GM12878 (cell line): Measurements from ENCODE around the gene UTP3. TPM values are rescaled to one million over a fixed set of nuclear protein-coding genes. Genes with fewer than 3 reads are reported as not detected.

Experiments
- CREM ChIP-seq: IDR thresholded peaks from 2 replicates; pipeline ENCODE4 v1.6.1; 2014; ENCODE audit warnings: antibody characterized with exemption, low read depth
- ESRRA ChIP-seq: IDR thresholded peaks from 2 replicates; pipeline ENCODE4 v1.6.1; 2012; ENCODE audit warnings: mild to moderate bottlenecking, low read length, improper control_type of control experiment
- FOS ChIP-seq: IDR thresholded peaks from 3 replicates; pipeline ENCODE4 v1.6.1; 2011; ENCODE audit warnings: borderline replicate concordance; ENCODE audit not compliant: insufficient read length; ENCODE audit errors: extremely low read depth
- FOXK2 ChIP-seq: fragments of 450-650 bp; IDR thresholded peaks from 2 replicates; pipeline ENCODE4 v1.6.1; 2017; ENCODE audit warnings: mild to moderate bottlenecking, moderate library complexity
- JUND ChIP-seq: IDR thresholded peaks from 2 replicates; pipeline ENCODE4 v1.6.1; 2012; ENCODE audit warnings: low read depth, mild to moderate bottlenecking, low read length, improper control_type of control experiment, moderate library complexity
- POU2F2 ChIP-seq: IDR thresholded peaks from 3 replicates; pipeline ENCODE4 v1.6.1; 2011; ENCODE audit warnings: low read depth, mild to moderate bottlenecking, low read length, borderline replicate concordance
- RCOR1 ChIP-seq: conservative IDR thresholded peaks from 2 replicates; pipeline ENCODE4 v1.6.1; 2012; ENCODE audit warnings: low read depth, low read length, improper control_type of control experiment
- SRF ChIP-seq, 2 experiments: IDR thresholded peaks; 2 replicates each; pipeline ENCODE4 v1.6.1; 2011; ENCODE audit warnings: low read depth in 2 of 2, low read length in 2 of 2, mild to moderate bottlenecking in 1 of 2, moderate library complexity in 1 of 2
- TARDBP ChIP-seq: IDR thresholded peaks from 2 replicates; pipeline ENCODE4 v1.6.1; 2016; ENCODE audit warnings: borderline replicate concordance
- polyA plus RNA-seq, 11 experiments: library from polyadenylated mRNA; depleted of rRNA in 4 of 11; unstranded in 6 of 11; stranded (reverse) in 5 of 11; fragments of >200 nt; fragmentation: Nextera tagmentation in 4 of 11; fragmentation: Illumina TruSeq in 1 of 11; extraction: Ambion mirVana in 4 of 11; extraction: Trizol in 1 of 11; gene quantifications; 1 replicate in 1 of 11; 2 replicates in 10 of 11; pipeline versions ENCODE4 v1.2.1 to v1.2.3, GENCODE V29; 2011 to 2016; ENCODE audit warnings: inconsistent platforms in 2 of 11, missing spikeins in 2 of 11, low read depth in 1 of 11
- total RNA-seq, 4 experiments: library from RNA; depleted of rRNA in 3 of 4; stranded (reverse); fragments of >200 nt in 3 of 4; fragmentation: Illumina TruSeq in 1 of 4; extraction: Trizol in 1 of 4; gene quantifications; 2 replicates each; pipeline versions ENCODE4 v1.2.1 to v1.2.3, GENCODE V29; 2013 to 2021
- TF ChIP-seq, protein P1 (sequence below): IDR thresholded peaks from 2 replicates; pipeline ENCODE4 v1.6.1; 2012; ENCODE audit warnings: mild to moderate bottlenecking, low read depth, low read length
- TF ChIP-seq, protein P2 (sequence below): fragments of 450-650 bp; formaldehyde crosslinking; IDR thresholded peaks from 2 replicates; pipeline ENCODE4 v1.4.0; 2020; ENCODE audit warnings: mild to moderate bottlenecking, moderate library complexity
- TF ChIP-seq, protein P3 (sequence below): fragments of 450-650 bp; IDR thresholded peaks from 2 replicates; pipeline ENCODE4 v1.6.1; 2016; ENCODE audit warnings: mild to moderate bottlenecking, moderate library complexity, borderline replicate concordance
- TF ChIP-seq, protein P4 (sequence below): fragments of 450-650 bp; IDR thresholded peaks from 2 replicates; pipeline ENCODE4 v1.6.1; 2017; ENCODE audit warnings: mild to moderate bottlenecking
- TF ChIP-seq, protein P5 (sequence below): IDR thresholded peaks from 2 replicates; pipeline ENCODE4 v1.6.1; 2011; ENCODE audit warnings: mild to moderate bottlenecking, low read depth, low read length, moderate library complexity; ENCODE audit not compliant: insufficient replicate concordance

The UTP3 gene
- total and polyA plus RNA-seq, 10 of the 15 experiments (the other 5 are each of a cell fraction or from before 2014, with no cell fraction given) = 15.8 to 60.7 (median 22.5) TPM

DNA sequence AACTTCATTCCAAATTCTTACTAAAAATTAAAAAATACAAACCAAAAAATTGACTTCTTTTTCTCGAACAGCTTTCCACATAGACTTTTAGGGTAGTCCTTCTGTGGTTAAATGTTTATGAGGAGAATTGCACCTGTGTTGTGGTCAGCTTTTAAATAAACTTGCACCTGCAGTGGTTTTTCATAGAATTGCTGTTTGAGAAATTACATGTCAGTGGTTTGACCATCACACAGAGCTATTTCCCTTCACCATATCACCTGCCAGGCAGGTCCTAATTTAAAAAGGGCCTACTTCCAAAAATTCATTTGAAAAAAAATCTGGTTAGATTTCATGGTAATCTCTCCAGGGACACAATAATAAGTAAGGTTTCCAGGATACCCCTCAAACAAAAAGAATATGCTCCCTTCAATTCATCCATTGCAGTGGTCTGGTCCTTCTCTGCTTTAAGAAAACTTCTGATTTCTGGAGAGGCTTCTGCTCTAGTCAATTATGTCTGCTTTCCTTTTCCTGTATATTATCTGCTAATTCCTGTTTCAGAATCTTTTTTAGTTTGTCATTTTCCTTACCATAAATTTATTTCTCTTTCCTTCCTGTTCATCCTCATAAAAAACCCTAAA is 9.8 kb upstream of the UTP3 start (continued):
- TF ChIP-seq, protein P1, sequence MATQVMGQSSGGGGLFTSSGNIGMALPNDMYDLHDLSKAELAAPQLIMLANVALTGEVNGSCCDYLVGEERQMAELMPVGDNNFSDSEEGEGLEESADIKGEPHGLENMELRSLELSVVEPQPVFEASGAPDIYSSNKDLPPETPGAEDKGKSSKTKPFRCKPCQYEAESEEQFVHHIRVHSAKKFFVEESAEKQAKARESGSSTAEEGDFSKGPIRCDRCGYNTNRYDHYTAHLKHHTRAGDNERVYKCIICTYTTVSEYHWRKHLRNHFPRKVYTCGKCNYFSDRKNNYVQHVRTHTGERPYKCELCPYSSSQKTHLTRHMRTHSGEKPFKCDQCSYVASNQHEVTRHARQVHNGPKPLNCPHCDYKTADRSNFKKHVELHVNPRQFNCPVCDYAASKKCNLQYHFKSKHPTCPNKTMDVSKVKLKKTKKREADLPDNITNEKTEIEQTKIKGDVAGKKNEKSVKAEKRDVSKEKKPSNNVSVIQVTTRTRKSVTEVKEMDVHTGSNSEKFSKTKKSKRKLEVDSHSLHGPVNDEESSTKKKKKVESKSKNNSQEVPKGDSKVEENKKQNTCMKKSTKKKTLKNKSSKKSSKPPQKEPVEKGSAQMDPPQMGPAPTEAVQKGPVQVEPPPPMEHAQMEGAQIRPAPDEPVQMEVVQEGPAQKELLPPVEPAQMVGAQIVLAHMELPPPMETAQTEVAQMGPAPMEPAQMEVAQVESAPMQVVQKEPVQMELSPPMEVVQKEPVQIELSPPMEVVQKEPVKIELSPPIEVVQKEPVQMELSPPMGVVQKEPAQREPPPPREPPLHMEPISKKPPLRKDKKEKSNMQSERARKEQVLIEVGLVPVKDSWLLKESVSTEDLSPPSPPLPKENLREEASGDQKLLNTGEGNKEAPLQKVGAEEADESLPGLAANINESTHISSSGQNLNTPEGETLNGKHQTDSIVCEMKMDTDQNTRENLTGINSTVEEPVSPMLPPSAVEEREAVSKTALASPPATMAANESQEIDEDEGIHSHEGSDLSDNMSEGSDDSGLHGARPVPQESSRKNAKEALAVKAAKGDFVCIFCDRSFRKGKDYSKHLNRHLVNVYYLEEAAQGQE = no peak; the same call in 1 of the 2 replicates
- TF ChIP-seq, protein P2, sequence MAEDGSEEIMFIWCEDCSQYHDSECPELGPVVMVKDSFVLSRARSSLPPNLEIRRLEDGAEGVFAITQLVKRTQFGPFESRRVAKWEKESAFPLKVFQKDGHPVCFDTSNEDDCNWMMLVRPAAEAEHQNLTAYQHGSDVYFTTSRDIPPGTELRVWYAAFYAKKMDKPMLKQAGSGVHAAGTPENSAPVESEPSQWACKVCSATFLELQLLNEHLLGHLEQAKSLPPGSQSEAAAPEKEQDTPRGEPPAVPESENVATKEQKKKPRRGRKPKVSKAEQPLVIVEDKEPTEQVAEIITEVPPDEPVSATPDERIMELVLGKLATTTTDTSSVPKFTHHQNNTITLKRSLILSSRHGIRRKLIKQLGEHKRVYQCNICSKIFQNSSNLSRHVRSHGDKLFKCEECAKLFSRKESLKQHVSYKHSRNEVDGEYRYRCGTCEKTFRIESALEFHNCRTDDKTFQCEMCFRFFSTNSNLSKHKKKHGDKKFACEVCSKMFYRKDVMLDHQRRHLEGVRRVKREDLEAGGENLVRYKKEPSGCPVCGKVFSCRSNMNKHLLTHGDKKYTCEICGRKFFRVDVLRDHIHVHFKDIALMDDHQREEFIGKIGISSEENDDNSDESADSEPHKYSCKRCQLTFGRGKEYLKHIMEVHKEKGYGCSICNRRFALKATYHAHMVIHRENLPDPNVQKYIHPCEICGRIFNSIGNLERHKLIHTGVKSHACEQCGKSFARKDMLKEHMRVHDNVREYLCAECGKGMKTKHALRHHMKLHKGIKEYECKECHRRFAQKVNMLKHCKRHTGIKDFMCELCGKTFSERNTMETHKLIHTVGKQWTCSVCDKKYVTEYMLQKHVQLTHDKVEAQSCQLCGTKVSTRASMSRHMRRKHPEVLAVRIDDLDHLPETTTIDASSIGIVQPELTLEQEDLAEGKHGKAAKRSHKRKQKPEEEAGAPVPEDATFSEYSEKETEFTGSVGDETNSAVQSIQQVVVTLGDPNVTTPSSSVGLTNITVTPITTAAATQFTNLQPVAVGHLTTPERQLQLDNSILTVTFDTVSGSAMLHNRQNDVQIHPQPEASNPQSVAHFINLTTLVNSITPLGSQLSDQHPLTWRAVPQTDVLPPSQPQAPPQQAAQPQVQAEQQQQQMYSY (CRISPR knock-in tag) = no peak
- TF ChIP-seq ESRRA = no peak
- TF ChIP-seq, protein P3, sequence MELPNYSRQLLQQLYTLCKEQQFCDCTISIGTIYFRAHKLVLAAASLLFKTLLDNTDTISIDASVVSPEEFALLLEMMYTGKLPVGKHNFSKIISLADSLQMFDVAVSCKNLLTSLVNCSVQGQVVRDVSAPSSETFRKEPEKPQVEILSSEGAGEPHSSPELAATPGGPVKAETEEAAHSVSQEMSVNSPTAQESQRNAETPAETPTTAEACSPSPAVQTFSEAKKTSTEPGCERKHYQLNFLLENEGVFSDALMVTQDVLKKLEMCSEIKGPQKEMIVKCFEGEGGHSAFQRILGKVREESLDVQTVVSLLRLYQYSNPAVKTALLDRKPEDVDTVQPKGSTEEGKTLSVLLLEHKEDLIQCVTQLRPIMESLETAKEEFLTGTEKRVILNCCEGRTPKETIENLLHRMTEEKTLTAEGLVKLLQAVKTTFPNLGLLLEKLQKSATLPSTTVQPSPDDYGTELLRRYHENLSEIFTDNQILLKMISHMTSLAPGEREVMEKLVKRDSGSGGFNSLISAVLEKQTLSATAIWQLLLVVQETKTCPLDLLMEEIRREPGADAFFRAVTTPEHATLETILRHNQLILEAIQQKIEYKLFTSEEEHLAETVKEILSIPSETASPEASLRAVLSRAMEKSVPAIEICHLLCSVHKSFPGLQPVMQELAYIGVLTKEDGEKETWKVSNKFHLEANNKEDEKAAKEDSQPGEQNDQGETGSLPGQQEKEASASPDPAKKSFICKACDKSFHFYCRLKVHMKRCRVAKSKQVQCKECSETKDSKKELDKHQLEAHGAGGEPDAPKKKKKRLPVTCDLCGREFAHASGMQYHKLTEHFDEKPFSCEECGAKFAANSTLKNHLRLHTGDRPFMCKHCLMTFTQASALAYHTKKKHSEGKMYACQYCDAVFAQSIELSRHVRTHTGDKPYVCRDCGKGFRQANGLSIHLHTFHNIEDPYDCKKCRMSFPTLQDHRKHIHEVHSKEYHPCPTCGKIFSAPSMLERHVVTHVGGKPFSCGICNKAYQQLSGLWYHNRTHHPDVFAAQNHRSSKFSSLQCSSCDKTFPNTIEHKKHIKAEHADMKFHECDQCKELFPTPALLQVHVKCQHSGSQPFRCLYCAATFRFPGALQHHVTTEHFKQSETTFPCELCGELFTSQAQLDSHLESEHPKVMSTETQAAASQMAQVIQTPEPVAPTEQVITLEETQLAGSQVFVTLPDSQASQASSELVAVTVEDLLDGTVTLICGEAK = no peak
- TF ChIP-seq RCOR1 = no peak
- no peak for TF ChIP-seq POU2F2
- no peak for TF ChIP-seq TARDBP
- no peak for TF ChIP-seq SRF (IDR thresholded peaks at IDR 0.05; ENCODE audit: low read depth in 2 of 2, low read length in 2 of 2)
- no peak for TF ChIP-seq FOXK2
- TF ChIP-seq JUND = no peak
- no peak for TF ChIP-seq FOS
- TF ChIP-seq, protein P4, sequence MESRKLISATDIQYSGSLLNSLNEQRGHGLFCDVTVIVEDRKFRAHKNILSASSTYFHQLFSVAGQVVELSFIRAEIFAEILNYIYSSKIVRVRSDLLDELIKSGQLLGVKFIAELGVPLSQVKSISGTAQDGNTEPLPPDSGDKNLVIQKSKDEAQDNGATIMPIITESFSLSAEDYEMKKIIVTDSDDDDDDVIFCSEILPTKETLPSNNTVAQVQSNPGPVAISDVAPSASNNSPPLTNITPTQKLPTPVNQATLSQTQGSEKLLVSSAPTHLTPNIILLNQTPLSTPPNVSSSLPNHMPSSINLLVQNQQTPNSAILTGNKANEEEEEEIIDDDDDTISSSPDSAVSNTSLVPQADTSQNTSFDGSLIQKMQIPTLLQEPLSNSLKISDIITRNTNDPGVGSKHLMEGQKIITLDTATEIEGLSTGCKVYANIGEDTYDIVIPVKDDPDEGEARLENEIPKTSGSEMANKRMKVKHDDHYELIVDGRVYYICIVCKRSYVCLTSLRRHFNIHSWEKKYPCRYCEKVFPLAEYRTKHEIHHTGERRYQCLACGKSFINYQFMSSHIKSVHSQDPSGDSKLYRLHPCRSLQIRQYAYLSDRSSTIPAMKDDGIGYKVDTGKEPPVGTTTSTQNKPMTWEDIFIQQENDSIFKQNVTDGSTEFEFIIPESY = no peak
- TF ChIP-seq CREM = peak; percentile 83
- TF ChIP-seq, protein P5, sequence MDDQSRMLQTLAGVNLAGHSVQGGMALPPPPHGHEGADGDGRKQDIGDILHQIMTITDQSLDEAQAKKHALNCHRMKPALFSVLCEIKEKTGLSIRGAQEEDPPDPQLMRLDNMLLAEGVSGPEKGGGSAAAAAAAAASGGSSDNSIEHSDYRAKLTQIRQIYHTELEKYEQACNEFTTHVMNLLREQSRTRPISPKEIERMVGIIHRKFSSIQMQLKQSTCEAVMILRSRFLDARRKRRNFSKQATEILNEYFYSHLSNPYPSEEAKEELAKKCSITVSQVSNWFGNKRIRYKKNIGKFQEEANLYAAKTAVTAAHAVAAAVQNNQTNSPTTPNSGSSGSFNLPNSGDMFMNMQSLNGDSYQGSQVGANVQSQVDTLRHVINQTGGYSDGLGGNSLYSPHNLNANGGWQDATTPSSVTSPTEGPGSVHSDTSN = peak; percentile 65
